Esophagus muscularis mucosa (tissue), 4 donors: ENCODE results near the gene HDAC1.

Source experiments
- CTCF ChIP-seq, 3 experiments: fragments of 200-600 bp in 2 of 3; fragments of 450-650 bp in 1 of 3; sonication (generic) in 2 of 3; IDR thresholded peaks; one replicate each; pipeline ENCODE4 v1.5.1; 2017 to 2019; ENCODE audit warnings: antibody characterized with exemption in 3 of 3, mild to moderate bottlenecking in 2 of 3, moderate library complexity in 1 of 3
- EP300 ChIP-seq: sonication (generic); formaldehyde crosslinking; IDR thresholded peaks from one replicate; pipeline ENCODE4 v1.6.1; 2017; ENCODE audit warnings: antibody characterized with exemption
- POLR2A ChIP-seq: fragments of 450-650 bp; IDR thresholded peaks from one replicate; pipeline ENCODE4 v1.6.1; 2017; ENCODE audit warnings: antibody characterized with exemption, moderate library complexity, mild to moderate bottlenecking, low read depth
- POLR2AphosphoS5 ChIP-seq, 2 donors: sonication (generic); formaldehyde crosslinking; IDR thresholded peaks; one replicate each; pipeline ENCODE4 v1.6.1; 2017; ENCODE audit warnings: antibody characterized with exemption in 2 of 2

DNA sequence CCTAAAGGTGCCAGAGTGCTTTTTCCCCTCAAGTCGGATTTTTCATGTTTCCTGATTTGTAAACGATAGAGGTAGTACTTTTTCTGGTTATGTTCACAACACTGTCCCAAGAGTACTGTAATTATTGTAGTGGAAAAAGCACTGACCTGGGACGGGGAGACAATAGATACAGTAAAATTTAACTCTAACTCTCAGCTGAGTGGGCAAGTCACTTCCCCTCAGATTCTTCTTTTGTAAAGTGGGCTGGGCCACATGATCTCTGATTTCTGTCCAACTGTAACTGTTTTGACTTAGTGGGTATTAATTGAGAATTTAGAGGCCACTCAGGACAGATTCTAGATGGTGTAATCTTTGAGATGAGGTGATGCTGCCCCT, 25.0 kb downstream of the HDAC1 start:
- no peak for TF ChIP-seq POLR2AphosphoS5 (IDR thresholded peaks at IDR 0.05)
- TF ChIP-seq EP300, result no peak
- no peak for TF ChIP-seq CTCF (IDR thresholded peaks at IDR 0.05)
- TF ChIP-seq POLR2A, result no peak
